Endothelial cell of umbilical vein (primary cell): ENCODE data around the gene THOP1. TPM values are rescaled to one million over a fixed set of nuclear protein-coding genes. Genes with fewer than 3 reads are reported as not detected.
A peak's percentile ranks its signal among the peaks of the same experiment; 100 is the strongest.

ENCODE experiments used
- BruUV-seq: library from RNA; stranded (reverse); fragments of 400-500 nt; replicated peaks from 2 replicates; lab custom pipeline; 2021; lab: Mats Ljungman, UMichigan
- CTCF ChIA-PET: fragments of 300-600, 350-600 bp; sonication (Branson Sonifier 250); formaldehyde crosslinking; loops from one replicate; lab custom pipeline; 2021; ENCODE audit warnings: antibody characterized with exemption, inconsistent platforms; lab: Charles Lee
- POLR2A ChIA-PET: fragments of 300-600, 350-600 bp; sonication (Branson Sonifier 250); formaldehyde crosslinking; loops from one replicate; lab custom pipeline; 2021; ENCODE audit warnings: antibody characterized with exemption, inconsistent platforms; lab: Charles Lee
- DNase-seq: peaks from one replicate; pipeline ENCODE4 v3.0.0-alpha.2; 2011; ENCODE audit warnings: low read depth, low spot score
- FAIRE-seq: peaks from 2 replicates; lab custom pipeline; 2011; peaks lifted over from hg19 to GRCh38; lab: Jason Lieb, UNC
- H2AFZ ChIP-seq: 2 replicates; pipeline ENCODE4 v1.6.0; 2012; ENCODE audit warnings: low read depth, low read length, control low read depth, inconsistent platforms
- H3K27ac ChIP-seq: 2 replicates; pipeline ENCODE4 v1.5.1; 2011; ENCODE audit warnings: low read depth, mild to moderate bottlenecking, control low read depth, low read length, moderate library complexity; ENCODE audit not compliant: insufficient read depth
- H3K27me3 ChIP-seq, 2 experiments: 2 replicates each; pipeline versions ENCODE4 v1.6.0 to v1.6.1; 2011; ENCODE audit warnings: low read length in 2 of 2, mixed read lengths in 1 of 2; ENCODE audit not compliant: control insufficient read depth in 2 of 2, insufficient read depth in 2 of 2
- H3K36me3 ChIP-seq, 2 experiments: 2 replicates in 1 of 2; 3 replicates in 1 of 2; pipeline ENCODE4 v1.5.1; 2011; ENCODE audit warnings: low read length in 2 of 2, mild to moderate bottlenecking in 1 of 2, moderate library complexity in 1 of 2; ENCODE audit not compliant: control insufficient read depth in 2 of 2, insufficient read depth in 2 of 2; ENCODE audit errors: extremely low read depth in 1 of 2
- H3K4me1 ChIP-seq: 3 replicates; pipeline ENCODE4 v1.5.1; 2011; ENCODE audit warnings: mild to moderate bottlenecking, low read length; ENCODE audit not compliant: control insufficient read depth, insufficient read depth; ENCODE audit errors: extremely low read depth
- H3K4me2 ChIP-seq: 2 replicates; pipeline ENCODE4 v1.6.1; 2011; ENCODE audit warnings: low read length, control low read depth, mixed read lengths; ENCODE audit not compliant: insufficient read depth
- H3K4me3 ChIP-seq, 3 experiments: fragments of 200-600 bp in 1 of 3; sonication (generic), shearing (Covaris generic) in 1 of 3; replicated peaks in 1 of 3; 2 replicates each; pipeline ENCODE4 v1.5.1; 2011 to 2016; ENCODE audit warnings: control low read depth in 3 of 3, low read length in 3 of 3, mild to moderate bottlenecking in 2 of 3, inconsistent platforms in 1 of 3, low read depth in 1 of 3, moderate library complexity in 1 of 3; ENCODE audit not compliant: insufficient read depth in 1 of 3
- H3K79me2 ChIP-seq: 2 replicates; pipeline ENCODE4 v1.6.0; 2012; ENCODE audit warnings: low read length, inconsistent platforms; ENCODE audit not compliant: control insufficient read depth, insufficient read depth
- H3K9ac ChIP-seq: replicated peaks from 2 replicates; pipeline ENCODE3; 2011; ENCODE audit warnings: low read length, control low read depth; ENCODE audit not compliant: insufficient read depth; ENCODE audit errors: extremely low read depth
- H3K9me1 ChIP-seq: replicated peaks from 3 replicates; pipeline ENCODE4 v1.6.0; 2011; ENCODE audit warnings: mild to moderate bottlenecking, low read length; ENCODE audit not compliant: control insufficient read depth, insufficient read depth; ENCODE audit errors: extremely low read depth
- H3K9me3 ChIP-seq: replicated peaks from 2 replicates; pipeline ENCODE4 v1.5.1; 2012; ENCODE audit warnings: low read length, inconsistent platforms; ENCODE audit not compliant: control insufficient read depth, insufficient read depth
- H4K20me1 ChIP-seq: replicated peaks from 2 replicates; pipeline ENCODE3; 2011; ENCODE audit warnings: mild to moderate bottlenecking, low read length; ENCODE audit not compliant: control insufficient read depth, insufficient read depth; ENCODE audit errors: extremely low read depth
- CTCF ChIP-seq, 2 donors: IDR thresholded peaks; 1 replicate in 1 of 2; 2 replicates in 1 of 2; pipeline ENCODE4 v1.5.1; 2011; ENCODE audit warnings: low read length in 2 of 2, mild to moderate bottlenecking in 2 of 2, moderate library complexity in 2 of 2, control low read depth in 1 of 2, inconsistent platforms in 1 of 2, low read depth in 1 of 2; ENCODE audit not compliant: insufficient read depth in 1 of 2; ENCODE audit errors: extremely low read depth in 1 of 2
- FOS ChIP-seq: IDR thresholded peaks from 2 replicates; pipeline ENCODE4 v1.6.1; 2011; ENCODE audit warnings: mild to moderate bottlenecking, low read length, moderate library complexity, borderline replicate concordance; ENCODE audit not compliant: insufficient read depth
- JUN ChIP-seq: IDR thresholded peaks from 2 replicates; pipeline ENCODE4 v1.6.1; 2011; ENCODE audit warnings: borderline replicate concordance, low read depth; ENCODE audit not compliant: insufficient read length, insufficient read depth
- MAX ChIP-seq: IDR thresholded peaks from 2 replicates; pipeline ENCODE4 v1.6.1; 2011; ENCODE audit not compliant: insufficient read depth, insufficient read length
- MYC ChIP-seq: IDR thresholded peaks from one replicate; pipeline ENCODE4 v1.6.1; 2011; ENCODE audit warnings: mild to moderate bottlenecking, low read depth, low read length
- dilution Hi-C: fragments of 300-500 bp; cut with MboI; formaldehyde crosslinking; loops from one replicate; pipeline ENCODE4 v1.15.0; 2019; ENCODE audit warnings: low sequenced_read_pairs; ENCODE audit not compliant: extremely low pct_ligation_motif_present
- intact Hi-C: fragments of 100-400 bp; cut with micrococcal nuclease; formaldehyde crosslinking; loops from one replicate; pipeline ENCODE4 v1.10.0; 2022
- polyA plus RNA-seq, 4 experiments: library from polyadenylated mRNA; depleted of rRNA in 3 of 4; stranded (reverse) in 3 of 4; unstranded in 1 of 4; fragments of >200 nt; gene quantifications; 2 replicates each; pipeline versions ENCODE4 v1.2.1 to v1.2.3, GENCODE V29; 2011 to 2012; ENCODE audit warnings: missing spikeins in 1 of 4
- total RNA-seq: library from RNA; stranded (reverse); gene quantifications from 2 replicates; pipeline ENCODE4 v1.2.3, GENCODE V29; 2021

THOP1 gene
- total and polyA plus RNA-seq, 2 donors (not counting 3 experiments of a cell fraction or from before 2014, with no cell fraction given), result 88.0 to 115 TPM

GRCh38 chr19:2774953-2775555, 10.2 kb upstream of the THOP1 start:
- no peak overlapping the region for H3K4me3 ChIP-seq
- peak overlapping the region; percentile 57 for H3K4me2 ChIP-seq
- intact Hi-C loops, result no loop called here
- H3K36me3 ChIP-seq, result peaks cover 0 to 3% of the 10 kb centered on the region in 2 experiments
- BruUV-seq, result no TSS peak
- H3K9ac ChIP-seq, result no peak overlapping the region
- no peaks in the 10 kb centered on the region for H3K9me3 ChIP-seq
- peaks cover 90% of the 10 kb centered on the region for H3K79me2 ChIP-seq
- peak overlapping the region; percentile 62 for H3K27ac ChIP-seq
- H4K20me1 ChIP-seq, result no peaks in the 10 kb centered on the region
- no peak for TF ChIP-seq MYC
- TF ChIP-seq FOS, result no peak
- TF ChIP-seq MAX, result no peak
- ChIA-PET CTCF (interaction anchor here (1.0 to 1.2 kb wide), 2 partner anchors 127 to 187 kb away, joined by 3 to 4 read pairs; no protein-coding TSS in a partner anchor), POLR2A (no interaction called here)
- no peak for FAIRE-seq
- no peak overlapping the region for H2AFZ ChIP-seq
- no peaks in the 10 kb centered on the region for H3K27me3 ChIP-seq
- no peak for DNase-seq
- dilution Hi-C loops, result no loop called here
- H3K4me1 ChIP-seq, result no peaks in the 10 kb centered on the region
- no peaks in the 10 kb centered on the region for H3K9me1 ChIP-seq

- Histone ChIP-seq H3K9me1 (no peaks in the 10 kb centered on the region), H3K36me3 (peaks cover 0 to 3% of the 10 kb centered on the region in 2 experiments), H3K4me3 (peak overlapping the region in 2 of 3 experiments; percentile 17 to 22), H3K27me3 (no peaks in the 10 kb centered on the region), H2AFZ (no peak overlapping the region), H4K20me1 (no peaks in the 10 kb centered on the region), H3K9ac (peak overlapping the region; percentile 51), H3K27ac (peak overlapping the region; percentile 62), H3K4me1 (no peaks in the 10 kb centered on the region), H3K79me2 (peaks cover 90% of the 10 kb centered on the region), H3K9me3 (no peaks in the 10 kb centered on the region), H3K4me2 (peak overlapping the region; percentile 57)
- dilution Hi-C loops (no loop called here), intact Hi-C loops (no loop called here)
- peak; percentile 64 for DNase-seq
- ChIA-PET CTCF (interaction anchor here (1.0 to 1.2 kb wide), 2 partner anchors 127 to 187 kb away, joined by 3 to 4 read pairs; no protein-coding TSS in a partner anchor), POLR2A (no interaction called here)
- FAIRE-seq, result peak; percentile 85
- no TSS peak for BruUV-seq
- TF ChIP-seq MAX, result no peak
- no peak for TF ChIP-seq FOS
- TF ChIP-seq CTCF (IDR thresholded peaks at IDR 0.05; ENCODE audit: extremely low read depth in 1 of 2, insufficient read depth in 1 of 2, low read depth in 1 of 2, low read length in 2 of 2), result no peak
- TF ChIP-seq JUN, result peak; percentile 29
These were observed 9.5 kb upstream of the THOP1 start for GRCh38 chr19:2775556-2776430.
